Mammary epithelial cell (primary cell): ENCODE measurements around the gene TIGIT.

Experiments used
- CTCF ChIP-seq, 2 donors: IDR thresholded peaks in 1 of 2; conservative IDR thresholded peaks in 1 of 2; 2 replicates each; pipeline ENCODE4 v1.5.1; 2011 to 2012; ENCODE audit warnings: inconsistent platforms in 2 of 2, low read length in 2 of 2, mild to moderate bottlenecking in 2 of 2, control low read depth in 1 of 2, low read depth in 1 of 2; ENCODE audit not compliant: insufficient read depth in 1 of 2; ENCODE audit errors: extremely low read depth in 1 of 2
- EZH2 ChIP-seq: IDR thresholded peaks from 2 replicates; pipeline ENCODE4 v1.6.1; 2012; ENCODE audit warnings: low read length, inconsistent platforms, borderline replicate concordance

DNA sequence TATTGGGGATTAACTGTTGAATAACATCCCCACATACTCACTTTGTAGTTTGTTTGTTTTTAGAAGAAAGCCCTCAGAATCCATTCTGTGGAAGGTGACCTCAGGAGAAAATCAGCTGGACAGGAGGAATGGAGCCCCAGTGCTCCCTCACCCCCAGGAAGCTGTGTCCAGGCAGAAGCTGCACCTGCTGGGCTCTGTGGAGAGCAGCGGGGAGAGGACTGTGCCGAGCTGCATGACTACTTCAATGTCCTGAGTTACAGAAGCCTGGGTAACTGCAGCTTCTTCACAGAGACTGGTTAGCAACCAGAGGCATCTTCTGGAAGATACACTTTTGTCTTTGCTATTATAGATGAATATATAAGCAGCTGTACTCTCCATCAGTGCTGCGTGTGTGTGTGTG, 14.0 kb downstream of the TIGIT start:
- no peak for TF ChIP-seq CTCF (conservative IDR thresholded peaks at IDR 0.05 in 1 of 2, IDR thresholded peaks at IDR 0.05 in 1 of 2; ENCODE audit: extremely low read depth in 1 of 2, insufficient read depth in 1 of 2, low read depth in 1 of 2, low read length in 2 of 2)
- TF ChIP-seq EZH2: no peak
